Lung microvascular endothelial cell (primary cell): Measurements from ENCODE around the gene RGS3. TPM values are rescaled to one million over a fixed set of nuclear protein-coding genes. Genes with fewer than 3 reads are reported as not detected.
"Not testable (repeated sequence)": the region's sequence is repeated elsewhere in the genome, so short reads cannot be mapped to it uniquely, and the experiment has no call there.

Source experiments
- DNase-seq, 2 donors: peaks; one replicate each; pipeline versions ENCODE4 v3.0.0 to v3.0.0-alpha.2; 2010; ENCODE audit warnings: low read depth in 2 of 2
- total RNA-seq: library from RNA; depleted of rRNA; stranded (reverse); fragments of >200 nt; gene quantifications from 2 replicates; pipeline ENCODE4 v1.2.1, GENCODE V29; 2014

Gene RGS3
- total RNA-seq, 1 donor from 2014 or later, result 126 TPM

DNA sequence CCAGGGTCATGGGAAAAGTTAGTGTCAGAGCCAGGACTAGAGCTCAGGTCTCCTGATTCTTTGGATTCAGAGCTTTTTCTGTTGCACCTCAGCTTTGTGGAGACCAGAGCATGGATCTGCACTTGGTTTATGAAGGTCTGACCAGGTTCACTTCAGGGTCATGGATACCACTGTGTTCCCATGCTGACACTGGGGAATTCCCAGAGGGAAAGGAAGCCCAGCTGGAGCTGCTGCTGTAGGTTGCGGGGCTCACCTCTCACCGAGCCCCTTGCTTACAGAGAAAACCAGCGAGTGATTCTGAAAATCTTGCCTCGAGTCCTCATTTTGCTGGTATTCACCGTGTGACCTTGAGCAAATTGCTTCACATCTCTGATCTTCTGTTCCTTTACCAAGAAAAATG, 83.0 kb downstream of the RGS3 start:
- peak; percentile 44 to 58 for DNase-seq

DNA sequence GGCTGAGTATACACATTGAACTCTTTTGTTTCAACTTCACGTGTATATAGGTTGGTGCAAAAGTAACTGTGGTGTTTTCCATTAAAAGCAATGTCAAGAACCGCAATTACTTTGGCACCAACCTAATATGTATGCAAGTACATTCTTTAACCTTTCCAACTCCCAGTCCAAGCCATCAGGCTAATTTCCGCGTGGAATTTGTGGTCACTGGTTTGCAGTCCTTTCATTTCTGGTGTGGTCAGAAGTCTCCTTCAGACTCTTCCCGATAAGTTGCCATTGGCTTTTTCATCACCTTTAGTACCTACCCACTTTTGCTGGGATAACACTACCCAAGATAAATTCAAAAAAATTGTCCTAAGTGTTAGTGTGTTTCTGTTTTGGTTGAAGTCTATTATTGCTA, 84.0 kb downstream of the RGS3 start:
- no peak for DNase-seq

DNA sequence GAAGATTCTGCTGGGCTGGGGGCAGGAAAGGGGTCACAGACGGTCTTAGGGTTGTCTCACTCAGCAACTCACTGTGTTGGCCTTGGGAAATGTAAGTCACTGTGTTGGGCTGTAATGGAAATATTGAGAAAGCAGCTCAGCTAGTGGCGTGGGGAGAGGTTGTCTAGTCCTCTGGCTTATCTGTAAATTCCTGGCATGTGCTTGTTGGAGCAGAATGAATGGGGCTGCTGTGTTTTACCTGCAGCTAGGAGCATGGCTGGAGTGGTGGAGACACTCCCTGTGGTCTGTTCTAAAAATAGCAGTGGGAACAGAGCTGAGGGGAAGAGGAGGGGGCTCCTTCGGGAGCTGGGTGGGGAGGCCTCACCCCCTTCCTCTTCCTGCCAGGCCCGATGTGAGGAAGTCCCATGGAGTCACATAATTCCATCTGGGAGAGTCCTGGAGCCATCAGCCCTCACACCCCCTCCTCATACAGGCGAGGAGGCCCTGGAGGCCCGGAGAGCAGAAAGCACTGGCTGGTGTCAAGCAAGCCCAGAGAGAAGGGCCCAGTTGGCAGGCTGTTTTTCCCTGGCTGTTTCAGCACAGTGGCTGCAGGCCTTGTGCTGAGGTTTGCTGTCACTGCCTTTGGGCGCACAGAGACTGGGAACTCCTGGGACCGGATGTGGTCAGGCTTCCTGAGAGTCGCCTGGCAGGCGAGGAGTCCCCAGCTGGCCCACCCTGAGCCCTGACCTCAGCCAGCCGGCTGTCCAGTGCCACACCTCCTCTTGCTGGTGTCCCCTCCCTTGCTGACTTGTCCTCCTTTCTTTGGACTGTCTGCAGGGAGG, 84.9 kb downstream of the RGS3 start:
- peak; percentile 64 to 89 for DNase-seq

DNA sequence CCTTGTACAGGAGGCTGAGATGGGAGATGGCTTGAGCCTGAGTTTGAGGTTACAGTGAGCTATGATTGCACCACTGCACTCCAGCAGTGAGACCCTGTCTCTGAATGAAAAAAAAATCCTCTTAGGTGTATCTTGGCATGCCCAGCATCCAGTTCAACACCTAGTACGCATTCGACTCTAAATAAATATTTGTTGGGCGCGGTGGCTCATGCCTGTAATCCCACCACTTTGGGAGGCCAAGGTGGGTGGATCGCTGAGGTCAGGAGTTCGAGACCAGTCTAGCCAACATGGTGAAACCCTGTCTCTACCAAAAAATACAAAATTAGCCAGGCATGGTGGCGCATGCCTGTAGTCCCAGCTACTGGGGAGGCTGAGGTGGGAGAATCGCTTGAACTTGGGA, 86.4 kb downstream of the RGS3 start:
- not testable (repeated sequence) for DNase-seq

DNA sequence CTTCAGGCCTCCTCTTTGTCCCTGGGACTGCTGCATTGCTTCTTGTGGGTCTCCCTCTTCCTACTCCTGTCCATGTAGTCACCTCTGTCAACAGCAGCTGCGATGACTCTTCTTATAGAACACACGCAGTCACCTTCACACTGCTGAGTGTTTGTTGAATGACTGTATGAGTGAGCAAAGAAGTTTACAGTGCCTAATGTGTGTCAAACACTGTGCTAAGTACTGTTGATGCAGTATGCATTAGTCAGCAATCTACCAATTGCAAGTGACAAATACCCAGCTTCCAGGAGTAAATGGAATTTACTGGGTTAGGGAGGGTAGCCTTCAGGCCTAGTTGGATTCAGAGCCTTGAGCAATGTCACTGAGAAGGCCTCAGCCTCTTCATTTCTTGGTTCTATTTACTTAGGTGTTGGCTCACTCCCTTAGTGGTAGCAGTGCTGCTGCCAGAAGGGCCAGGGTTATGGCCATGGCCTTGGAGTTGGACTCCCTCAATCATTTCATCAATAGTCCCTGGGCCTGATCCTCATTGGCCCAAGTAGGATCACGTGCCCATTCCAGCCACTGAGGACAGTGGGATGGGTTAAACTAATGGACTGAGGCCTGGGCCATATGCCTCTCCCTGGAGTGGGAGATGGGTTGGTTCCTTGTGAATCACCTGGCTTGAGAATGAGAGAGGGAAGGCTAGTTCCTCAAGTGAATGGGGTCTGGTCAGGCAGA, 93.5 kb downstream of the RGS3 start:
- no peak for DNase-seq

DNA sequence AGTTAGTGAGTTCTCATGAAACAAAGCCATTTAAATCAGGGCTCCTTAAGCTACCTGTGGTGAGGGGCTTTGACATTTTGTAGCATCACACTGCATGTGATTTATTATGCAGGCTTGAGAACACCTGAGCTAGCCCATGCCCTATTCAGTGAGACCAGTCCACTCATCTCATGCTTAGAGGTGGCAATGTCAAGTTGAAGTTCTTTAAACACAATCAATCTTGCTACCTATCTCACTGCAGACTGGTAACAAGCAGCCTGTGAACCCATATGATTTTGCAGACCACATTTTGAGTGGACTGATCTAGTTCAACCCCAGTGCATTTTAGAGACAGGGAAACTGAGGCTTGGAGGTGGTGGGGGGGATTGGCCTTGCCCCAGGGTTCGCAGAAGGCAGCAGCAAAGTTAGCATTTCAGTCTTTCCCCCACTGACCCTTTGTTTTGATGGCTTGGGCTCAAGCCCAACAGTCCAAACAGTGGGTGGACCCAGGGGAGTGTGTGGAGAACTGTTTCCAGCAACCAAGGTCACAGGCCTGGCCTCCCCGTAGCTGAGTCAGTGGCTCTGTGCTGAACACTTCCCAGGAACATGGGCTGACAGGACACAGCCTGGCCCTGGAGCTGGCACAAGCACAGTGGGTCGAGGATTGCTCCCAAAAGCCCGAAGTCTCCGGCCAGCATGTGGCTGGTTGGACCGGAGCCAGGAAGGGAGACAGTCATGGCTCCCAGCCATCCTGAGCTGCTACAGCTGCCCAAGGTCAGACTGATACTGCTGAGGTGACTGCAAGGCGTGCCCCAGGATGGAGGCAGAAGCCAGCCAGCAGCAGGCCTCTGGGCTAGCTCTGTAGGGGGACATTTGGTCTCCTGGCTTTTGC, 95.3 kb downstream of the RGS3 start:
- peak; percentile 79 to 81 for DNase-seq

DNA sequence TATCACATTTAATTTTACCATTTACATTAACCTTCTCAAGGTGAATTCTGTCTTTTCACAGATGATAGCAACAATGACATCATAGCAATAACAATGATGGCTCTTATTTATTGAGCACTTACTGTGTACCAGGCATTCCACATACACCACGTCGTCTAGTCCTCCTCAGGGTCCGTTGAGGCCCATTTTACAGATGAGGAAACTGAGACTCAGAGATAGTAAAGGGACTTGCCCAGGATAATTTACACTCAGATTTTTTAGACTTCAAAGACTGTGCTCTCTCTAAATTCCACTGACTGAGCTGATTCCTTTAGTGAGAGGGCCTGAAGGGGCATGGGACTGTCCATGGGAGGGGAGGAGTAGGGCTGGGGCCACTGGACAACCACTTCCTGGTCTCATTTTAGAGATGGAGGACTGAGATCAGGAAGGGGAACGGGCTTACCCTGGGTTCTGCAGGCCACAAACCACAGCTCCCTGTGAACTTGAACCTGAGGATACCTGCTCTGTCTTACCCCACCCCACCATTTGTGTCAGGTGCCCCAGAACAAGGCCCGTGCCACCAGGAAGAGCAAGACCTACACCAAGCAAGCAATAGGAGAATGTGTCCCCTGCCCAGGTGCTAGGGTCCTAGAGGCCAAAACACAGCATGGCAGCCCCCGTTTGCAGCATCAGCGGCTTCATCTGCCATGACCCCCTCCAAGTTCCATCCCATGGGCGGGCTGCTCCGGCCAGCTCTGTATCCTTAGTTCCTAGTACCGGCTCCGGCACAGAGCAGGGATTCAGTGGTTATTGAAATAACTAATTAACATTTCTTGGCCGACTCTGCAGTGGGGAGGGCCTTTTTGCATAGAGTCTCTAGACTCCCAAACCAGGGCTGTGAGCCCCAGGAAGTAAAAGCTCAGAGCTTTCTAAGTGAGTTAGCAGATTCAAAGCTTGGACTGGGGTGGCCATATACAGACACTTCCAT, 96.6 kb downstream of the RGS3 start:
- no peak for DNase-seq

DNA sequence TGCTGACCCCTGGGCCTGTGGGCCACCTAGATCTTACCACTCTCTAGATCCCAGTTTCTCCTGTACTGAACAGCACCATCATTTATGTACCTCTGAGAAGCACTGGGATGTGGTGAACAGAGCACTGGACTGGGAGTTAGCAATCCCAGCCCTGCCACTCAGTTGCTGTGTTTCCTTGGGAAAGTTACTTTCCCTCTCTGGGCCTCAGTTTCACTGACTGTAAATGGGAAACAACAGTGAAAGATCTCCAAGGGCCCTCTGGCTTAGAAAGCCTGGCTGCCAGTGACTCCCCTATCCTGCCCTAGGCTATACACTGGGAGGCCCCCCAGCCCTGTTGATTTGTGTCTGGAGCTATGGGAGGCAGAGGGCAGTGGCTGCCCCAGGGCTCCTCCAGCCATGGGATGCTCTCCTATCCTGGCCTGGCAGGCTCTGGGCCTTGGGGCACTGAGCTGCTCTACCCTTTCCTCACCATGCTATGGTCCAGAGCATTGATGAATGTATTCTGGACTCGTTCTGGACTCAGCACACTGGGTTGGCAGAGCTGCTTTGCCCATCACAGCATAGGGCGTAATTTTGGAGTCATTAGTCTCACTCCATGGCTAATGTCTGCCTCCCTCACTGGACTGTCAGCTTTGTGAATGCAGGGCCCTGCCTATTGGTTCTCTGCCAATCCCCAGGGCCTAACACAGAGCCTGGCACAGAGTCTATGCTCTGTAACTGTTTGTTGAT, 99.3 kb downstream of the RGS3 start:
- no peak for DNase-seq

DNA sequence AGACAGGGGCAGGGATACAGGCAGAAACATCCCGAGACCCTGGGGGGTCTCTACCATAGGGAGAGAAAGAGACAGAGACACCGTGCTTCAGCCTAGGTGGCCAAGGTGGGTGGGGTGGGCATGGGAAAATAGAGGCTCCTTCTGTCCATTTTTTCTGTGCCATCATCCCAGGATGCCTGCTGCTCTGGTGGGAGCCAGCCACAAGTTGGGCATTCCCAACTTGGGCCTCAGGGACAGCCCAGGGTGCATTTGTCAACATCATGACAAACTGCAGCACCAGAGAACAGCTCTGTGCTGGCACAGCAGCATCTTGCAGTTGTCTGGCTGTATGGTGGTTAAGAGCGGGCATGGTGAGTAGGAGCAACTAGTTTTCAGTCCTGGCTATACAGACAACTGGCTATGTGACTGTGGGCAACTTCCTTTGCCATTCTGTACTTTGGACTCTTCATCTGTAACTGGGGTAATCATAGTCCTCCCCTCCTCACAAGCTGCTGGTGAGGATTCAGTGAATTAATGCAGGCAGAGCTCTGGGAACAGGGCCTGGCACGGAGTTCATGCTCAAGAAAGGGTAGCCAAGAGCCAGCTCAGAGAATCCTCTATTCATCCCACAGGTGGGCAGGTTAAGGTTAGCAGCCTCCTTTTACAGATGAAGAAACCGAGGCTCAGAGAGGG, 100.4 kb downstream of the RGS3 start:
- DNase-seq, result no peak

DNA sequence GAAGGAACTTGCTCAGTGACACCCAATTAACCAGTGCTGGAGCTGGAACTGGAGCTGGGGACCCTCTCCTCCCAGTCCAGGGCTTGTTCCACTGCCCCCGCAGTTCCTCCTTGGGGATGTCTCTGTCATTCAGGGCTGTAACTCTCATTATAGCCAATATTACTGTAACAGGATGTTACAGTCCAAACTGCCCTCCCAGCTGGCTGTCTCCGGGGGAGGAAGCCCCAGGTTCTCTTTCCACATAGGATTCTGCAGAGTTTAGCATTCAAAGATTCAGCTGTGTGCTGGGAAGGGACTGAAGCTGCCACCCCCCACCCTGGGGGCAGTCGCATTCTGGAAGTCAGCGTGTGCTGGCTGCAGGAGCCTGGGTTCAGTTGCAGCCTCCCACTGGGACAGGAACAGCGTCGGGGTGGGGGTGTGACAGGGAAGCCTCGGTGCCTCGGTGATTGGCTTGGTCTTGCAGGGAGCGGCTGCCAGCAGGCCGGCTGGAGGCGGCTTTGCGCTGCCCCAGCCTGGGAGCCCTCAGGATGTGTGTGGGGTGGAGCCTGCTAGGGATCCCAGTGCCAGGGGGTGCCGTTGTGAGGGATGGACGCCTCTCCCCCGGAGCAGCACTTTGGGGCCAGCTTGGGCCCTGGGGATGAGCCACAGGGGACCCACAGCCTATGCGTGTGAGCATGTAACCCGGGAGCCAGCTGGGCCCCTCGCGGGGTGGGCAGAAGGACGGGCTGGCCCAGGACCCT, 101.1 kb downstream of the RGS3 start:
- peak in 1 of 2 donors; percentile 48 for DNase-seq

DNA sequence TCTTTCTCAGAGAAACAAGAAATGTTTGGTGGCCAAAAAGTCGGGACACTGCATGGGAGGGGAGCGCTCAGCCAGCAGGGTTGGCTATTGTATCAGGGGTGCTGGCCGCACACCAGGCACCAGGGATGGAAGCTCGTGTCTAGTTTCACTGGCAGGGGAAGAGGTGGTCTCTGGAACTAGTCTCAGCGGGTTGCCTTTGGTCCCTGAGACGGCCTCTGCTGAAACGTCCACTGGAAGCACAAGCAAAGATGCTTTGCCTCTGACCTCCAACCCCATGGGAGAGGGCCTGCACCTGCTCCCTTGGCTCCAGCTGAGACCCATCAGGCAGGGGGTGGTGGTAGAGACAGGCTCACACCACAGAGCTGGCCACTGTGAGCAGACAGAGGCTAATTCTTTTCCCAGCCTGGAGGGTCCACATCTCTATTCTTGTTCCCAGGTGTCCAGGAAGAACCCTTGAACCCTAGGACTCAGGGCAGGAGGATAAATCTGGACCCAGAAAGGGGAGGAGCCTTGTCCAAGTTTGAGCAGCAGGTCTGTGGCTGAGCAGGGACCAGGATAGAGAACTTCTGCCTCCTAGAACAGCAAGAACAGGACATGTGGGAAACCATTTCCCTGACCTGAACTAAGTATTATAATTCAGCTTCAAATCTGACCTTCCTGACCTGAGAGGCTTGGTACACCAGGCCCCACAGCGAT, 102.6 kb downstream of the RGS3 start:
- no peak for DNase-seq

DNA sequence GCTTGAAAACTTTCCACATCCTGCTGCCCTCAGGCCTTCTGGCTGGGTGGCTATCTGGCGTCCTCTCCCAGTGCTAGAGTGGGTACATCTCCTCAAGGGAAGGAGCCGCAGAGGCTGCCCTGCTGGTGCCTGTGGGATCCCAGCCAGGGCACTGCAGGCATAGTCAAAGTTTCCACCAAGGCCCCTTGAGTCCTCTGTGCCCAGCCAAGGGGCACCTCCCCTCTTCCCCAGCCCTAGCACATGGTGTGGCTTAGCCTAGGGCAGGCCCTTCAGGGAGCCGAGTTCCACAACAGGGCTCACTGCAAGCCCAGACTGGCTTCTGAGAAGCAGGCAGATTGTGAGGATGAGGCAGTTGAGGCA, 103.2 kb downstream of the RGS3 start:
- no peak for DNase-seq

DNA sequence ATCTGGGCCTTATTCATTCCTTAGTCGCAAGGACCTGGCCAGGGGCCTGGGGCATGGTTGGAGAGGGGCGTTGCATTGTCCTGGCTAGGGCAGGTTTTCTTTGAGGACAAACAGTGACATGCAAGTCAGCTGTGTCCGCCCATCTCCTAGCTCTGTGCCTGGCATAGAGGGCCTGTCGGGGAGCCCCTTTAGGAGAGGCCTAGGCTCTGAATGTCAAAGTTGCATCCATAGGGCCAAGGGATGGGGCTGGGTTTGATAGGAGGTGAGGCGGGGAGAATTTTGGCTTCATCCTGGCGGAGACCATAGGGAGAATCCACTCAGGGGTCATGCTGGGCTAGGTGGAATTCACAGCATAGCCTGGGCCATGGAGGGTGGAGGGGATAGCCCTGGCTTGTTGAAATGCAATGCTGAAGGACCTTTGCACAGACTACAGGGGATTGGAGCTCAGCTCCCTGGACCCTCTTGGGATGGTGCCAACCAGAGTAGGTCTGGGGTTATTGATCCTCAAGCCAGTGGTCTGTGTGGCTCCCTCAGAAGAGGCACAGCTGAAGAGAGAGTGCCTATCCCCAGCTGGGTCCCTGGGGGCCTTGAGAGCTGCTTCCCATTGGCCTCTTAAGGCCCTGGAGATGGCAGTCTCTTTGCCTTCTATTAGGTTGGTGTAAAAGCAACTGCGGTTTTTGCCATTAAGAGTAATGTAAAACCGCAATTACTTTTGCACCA, 104.0 kb downstream of the RGS3 start:
- no peak for DNase-seq

DNA sequence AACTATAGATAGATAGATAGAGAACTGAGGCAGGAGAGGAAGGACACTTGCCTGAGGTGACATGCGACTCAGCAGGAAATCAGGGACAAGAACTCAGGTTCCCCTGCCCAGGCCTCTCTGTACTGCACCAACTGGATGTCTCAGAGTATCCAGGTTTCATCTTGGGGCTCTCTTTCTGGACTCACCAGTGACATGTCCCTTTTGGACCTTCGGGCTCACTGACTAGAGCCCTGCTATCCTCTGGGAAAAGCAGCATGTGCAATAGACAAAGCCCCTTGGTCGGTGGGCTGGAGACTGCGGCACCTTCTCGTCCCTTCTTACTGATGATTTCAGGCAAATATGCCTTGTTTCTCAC, 104.5 kb downstream of the RGS3 start:
- no peak for DNase-seq

DNA sequence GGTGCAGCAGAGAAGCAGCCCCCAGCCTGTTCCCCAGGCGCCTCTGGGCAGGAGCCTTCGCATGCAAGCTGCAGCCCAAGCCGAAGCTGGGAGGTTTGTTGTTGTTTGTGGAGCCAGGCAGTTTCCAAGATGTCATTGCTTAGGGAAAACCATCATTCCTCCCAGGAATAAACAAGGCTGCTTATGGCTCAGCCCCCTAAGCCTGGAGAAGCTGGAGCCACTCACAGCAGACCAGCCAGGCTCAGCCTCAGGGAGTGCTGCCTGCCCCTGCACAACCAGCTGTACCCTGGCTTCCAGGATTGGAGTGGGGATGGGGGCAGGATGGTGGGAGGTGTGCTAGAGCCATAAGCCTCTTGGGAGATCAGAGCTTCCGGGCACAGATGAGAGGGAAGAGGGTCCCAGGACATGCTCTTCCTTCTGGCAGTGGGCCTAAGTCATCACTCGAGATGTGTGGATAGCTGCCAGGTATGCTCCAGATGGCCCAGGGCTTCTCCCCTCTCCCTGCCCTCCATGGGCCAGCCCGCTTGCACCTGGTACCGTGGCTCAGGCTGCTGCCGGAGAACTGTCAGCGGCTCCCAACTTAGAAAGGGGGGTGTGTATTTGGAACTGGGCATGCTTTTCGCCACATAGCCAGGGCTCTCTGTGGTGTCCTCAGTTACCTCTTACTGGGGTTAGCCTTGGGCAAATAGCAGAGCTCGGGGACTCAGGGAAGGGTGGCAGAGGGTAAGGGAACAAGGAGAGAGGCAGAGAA, 105.2 kb downstream of the RGS3 start:
- DNase-seq, result no peak

DNA sequence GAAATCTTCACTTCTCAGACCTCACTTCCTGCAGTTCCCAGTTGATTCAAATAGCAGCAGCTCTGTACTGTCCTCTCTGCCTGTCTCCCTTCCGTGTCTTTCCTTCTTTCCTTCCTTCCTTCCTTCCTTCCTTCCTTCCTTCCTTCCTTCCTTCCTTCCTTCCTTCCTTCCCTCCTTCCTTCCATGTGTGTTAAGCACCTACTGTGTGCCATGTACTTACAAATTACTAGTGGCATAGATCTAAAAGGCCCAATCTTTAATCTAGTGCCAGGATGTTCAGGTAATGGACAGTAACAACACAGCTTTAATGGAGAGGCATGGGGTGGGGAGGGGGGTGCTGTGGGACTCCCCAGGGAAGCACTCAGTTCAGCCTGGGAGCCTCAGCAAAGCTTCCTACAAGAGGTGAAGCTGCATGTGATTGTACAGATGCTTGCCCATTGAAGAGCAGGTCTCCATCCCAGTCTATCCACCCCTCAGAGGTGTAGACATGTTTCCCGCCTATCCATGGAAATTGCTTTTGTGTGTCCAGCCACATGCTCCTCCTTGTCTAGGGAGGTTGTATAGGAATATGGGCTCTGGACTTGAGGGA, 106.0 kb downstream of the RGS3 start:
- DNase-seq, result no peak

DNA sequence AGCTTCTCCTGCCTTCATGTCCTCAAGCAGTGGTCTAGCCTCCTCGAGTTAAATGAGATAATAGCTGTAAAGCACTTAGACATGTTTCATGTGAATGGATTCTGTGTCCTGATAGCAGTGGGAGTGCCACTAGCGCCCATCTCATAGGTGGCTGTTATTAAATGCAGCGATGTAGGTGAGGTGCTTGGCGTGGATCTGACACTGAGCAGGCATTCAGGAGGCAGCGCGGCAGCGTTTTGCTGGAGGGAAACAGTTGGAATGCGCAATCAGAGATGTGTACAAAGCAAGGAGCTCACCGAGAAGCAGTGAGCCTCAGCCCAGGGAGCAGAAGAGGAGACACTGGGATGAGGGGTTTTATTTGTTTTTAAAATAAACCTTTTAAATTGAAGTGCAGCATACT, 106.6 kb downstream of the RGS3 start:
- DNase-seq, result no peak
